ENCODE measurements around the gene CDH2. TPM values are rescaled to one million over a fixed set of nuclear protein-coding genes. Genes with fewer than 3 reads are reported as not detected.
A peak's percentile ranks its signal among the peaks of the same experiment; 100 is the strongest.

Gene CDH2
- total and polyA plus RNA-seq, 2 donors (not counting 1 experiment from before 2014, with no cell fraction given): 2.0 to 15.3 TPM

DNA sequence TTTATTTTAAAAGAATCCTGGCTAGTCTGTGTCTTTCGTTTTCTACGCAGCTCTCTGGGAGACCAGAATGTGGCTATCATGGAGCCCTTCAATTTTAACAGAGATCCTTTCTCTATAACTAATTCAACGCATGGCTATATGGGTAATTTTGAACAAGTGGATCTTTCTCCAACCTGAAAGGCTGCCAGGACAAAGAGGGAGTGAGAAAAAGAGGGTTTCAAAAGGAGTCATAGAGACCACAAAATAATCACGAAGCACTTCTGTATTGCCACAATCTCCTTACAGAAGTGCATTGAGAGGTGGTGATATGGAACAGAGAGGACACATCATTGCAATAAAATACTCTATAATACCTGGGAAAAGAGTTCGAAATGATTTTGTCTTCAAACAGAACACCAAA, 21.7 kb upstream of the CDH2 start:
- H3K9ac ChIP-seq (ENCODE audit: insufficient read depth, low read length): no peak overlapping the region
- H3K4me1 ChIP-seq (ENCODE audit: control insufficient read depth, extremely low read depth, insufficient read depth, low read length): no peaks in the 10 kb centered on the region
- no peaks in the 10 kb centered on the region for H3K36me3 ChIP-seq (ENCODE audit: control insufficient read depth, insufficient read depth, low read length)
- H3K27me3 ChIP-seq (ENCODE audit: control insufficient read depth, insufficient read depth, low read length): no peaks in the 10 kb centered on the region
- H2AFZ ChIP-seq (ENCODE audit: low read length): no peak overlapping the region
- H3K4me2 ChIP-seq (ENCODE audit: extremely low read depth, insufficient read depth, low read length): no peak overlapping the region
- H3K4me3 ChIP-seq (replicated peaks in 1 of 4; ENCODE audit: control extremely low read depth in 1 of 4, insufficient read depth in 1 of 4, low read depth in 3 of 4, low read length in 4 of 4): no peak overlapping the region
- no peaks in the 10 kb centered on the region for H3K9me3 ChIP-seq (ENCODE audit: control insufficient read depth, insufficient read depth, low read depth, low read length)
- no peak for DNase-seq (ENCODE audit: low read depth in 2 of 2)
- no peaks in the 10 kb centered on the region for H4K20me1 ChIP-seq (ENCODE audit: control insufficient read depth, extremely low read depth, insufficient read depth, low read length)
- H3K79me2 ChIP-seq (ENCODE audit: control insufficient read depth, insufficient read depth, low read length): no peaks in the 10 kb centered on the region
- no peak overlapping the region for H3K27ac ChIP-seq (ENCODE audit: insufficient read depth, low read length)
- TF ChIP-seq, protein P1, sequence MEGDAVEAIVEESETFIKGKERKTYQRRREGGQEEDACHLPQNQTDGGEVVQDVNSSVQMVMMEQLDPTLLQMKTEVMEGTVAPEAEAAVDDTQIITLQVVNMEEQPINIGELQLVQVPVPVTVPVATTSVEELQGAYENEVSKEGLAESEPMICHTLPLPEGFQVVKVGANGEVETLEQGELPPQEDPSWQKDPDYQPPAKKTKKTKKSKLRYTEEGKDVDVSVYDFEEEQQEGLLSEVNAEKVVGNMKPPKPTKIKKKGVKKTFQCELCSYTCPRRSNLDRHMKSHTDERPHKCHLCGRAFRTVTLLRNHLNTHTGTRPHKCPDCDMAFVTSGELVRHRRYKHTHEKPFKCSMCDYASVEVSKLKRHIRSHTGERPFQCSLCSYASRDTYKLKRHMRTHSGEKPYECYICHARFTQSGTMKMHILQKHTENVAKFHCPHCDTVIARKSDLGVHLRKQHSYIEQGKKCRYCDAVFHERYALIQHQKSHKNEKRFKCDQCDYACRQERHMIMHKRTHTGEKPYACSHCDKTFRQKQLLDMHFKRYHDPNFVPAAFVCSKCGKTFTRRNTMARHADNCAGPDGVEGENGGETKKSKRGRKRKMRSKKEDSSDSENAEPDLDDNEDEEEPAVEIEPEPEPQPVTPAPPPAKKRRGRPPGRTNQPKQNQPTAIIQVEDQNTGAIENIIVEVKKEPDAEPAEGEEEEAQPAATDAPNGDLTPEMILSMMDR (conservative IDR thresholded peaks at IDR 0.05 in 1 of 2, IDR thresholded peaks at IDR 0.05 in 1 of 2; ENCODE audit: low read depth in 1 of 2, low read length in 2 of 2): no peak
- no peak for TF ChIP-seq EZH2 (IDR thresholded peaks at IDR 0.05; ENCODE audit: low read length, missing control alignments)

DNA sequence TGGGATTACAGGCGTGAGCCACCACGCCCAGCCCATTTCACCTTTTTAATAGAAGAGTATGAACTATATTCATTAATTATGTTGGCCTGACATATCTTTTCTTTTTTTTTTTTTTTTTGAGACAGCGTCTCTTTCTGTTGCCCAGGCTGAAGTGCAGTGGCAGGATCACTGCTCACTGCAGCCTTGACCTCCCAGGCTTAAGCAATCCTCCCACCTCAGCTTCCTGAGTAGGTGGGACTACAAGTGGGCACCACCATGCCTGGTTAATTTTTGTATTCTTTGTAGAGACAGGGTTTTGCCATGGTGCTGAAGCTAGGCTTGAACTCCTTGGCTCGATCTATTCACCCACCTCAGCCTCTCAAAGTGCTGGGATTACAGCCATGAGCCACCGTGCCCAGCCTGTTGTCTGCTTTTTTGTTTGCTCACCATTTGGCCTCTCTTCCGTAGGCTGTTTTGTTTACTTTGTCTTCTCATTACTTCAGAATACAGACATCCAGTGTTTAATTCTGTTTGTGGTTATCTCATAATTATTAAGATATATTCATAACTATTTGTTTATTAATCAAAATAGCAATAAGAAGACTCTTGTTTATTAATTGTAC, 16.3 kb upstream of the CDH2 start:
- H3K4me1 ChIP-seq (ENCODE audit: control insufficient read depth, extremely low read depth, insufficient read depth, low read length): no peaks in the 10 kb centered on the region
- no peaks in the 10 kb centered on the region for H3K79me2 ChIP-seq (ENCODE audit: control insufficient read depth, insufficient read depth, low read length)
- H2AFZ ChIP-seq (ENCODE audit: low read length): no peak overlapping the region
- TF ChIP-seq, protein P1 (conservative IDR thresholded peaks at IDR 0.05 in 1 of 2, IDR thresholded peaks at IDR 0.05 in 1 of 2; ENCODE audit: low read depth in 1 of 2, low read length in 2 of 2): no peak
- TF ChIP-seq EZH2 (IDR thresholded peaks at IDR 0.05; ENCODE audit: low read length, missing control alignments): no peak
- H3K27ac ChIP-seq (ENCODE audit: insufficient read depth, low read length): no peak overlapping the region
- H3K27me3 ChIP-seq (ENCODE audit: control insufficient read depth, insufficient read depth, low read length): no peaks in the 10 kb centered on the region
- no peaks in the 10 kb centered on the region for H3K36me3 ChIP-seq (ENCODE audit: control insufficient read depth, insufficient read depth, low read length)
- no peak overlapping the region for H3K4me3 ChIP-seq (replicated peaks in 1 of 4; ENCODE audit: control extremely low read depth in 1 of 4, insufficient read depth in 1 of 4, low read depth in 3 of 4, low read length in 4 of 4)
- no peaks in the 10 kb centered on the region for H4K20me1 ChIP-seq (ENCODE audit: control insufficient read depth, extremely low read depth, insufficient read depth, low read length)
- no peak for DNase-seq (ENCODE audit: low read depth in 2 of 2)
- no peak overlapping the region for H3K9ac ChIP-seq (ENCODE audit: insufficient read depth, low read length)
- H3K4me2 ChIP-seq (ENCODE audit: extremely low read depth, insufficient read depth, low read length): no peak overlapping the region
- no peaks in the 10 kb centered on the region for H3K9me3 ChIP-seq (ENCODE audit: control insufficient read depth, insufficient read depth, low read depth, low read length)

DNA sequence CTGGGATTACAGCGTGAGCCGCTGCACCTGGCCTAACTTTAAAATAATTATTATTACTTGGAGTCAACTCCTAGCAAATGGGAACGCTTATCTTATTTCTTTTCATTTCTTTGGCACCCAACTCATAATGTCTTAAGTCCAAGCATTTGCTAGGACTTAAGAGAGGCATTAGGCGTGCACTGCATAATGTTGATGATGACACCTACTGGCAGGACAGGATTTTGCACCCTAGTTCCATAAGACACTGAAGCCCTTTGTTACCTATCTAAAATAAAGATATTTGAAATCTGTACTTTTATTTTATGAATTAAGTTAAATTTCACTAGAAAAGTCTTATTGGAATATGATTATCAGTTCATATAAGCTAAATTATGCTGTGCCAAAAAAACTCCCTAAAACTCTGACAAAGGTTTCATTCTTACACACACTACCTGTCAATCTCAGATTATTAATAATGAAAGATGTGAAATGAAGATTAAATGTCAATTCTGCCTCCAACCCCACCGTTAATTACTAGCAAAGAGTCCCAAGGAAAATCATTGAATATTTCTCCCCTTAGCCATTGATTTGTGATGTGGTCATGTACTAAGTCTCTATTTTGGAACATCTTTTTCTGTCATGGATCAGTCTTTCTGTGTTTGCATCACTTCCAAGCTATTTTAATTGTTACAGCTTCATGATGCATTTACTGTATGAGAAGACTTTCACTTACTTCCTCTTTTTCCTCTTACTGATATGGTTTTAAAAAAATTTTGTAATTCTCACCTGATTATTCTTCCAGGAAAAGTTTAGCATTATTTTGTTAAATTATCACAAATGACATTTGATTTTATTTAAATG, 12.7 kb upstream of the CDH2 start:
- H3K9ac ChIP-seq (ENCODE audit: insufficient read depth, low read length): no peak overlapping the region
- no peaks in the 10 kb centered on the region for H3K79me2 ChIP-seq (ENCODE audit: control insufficient read depth, insufficient read depth, low read length)
- no peaks in the 10 kb centered on the region for H3K27me3 ChIP-seq (ENCODE audit: control insufficient read depth, insufficient read depth, low read length)
- peak; percentile 75 to 89 for DNase-seq (ENCODE audit: low read depth in 2 of 2)
- no peaks in the 10 kb centered on the region for H4K20me1 ChIP-seq (ENCODE audit: control insufficient read depth, extremely low read depth, insufficient read depth, low read length)
- no peaks in the 10 kb centered on the region for H3K9me3 ChIP-seq (ENCODE audit: control insufficient read depth, insufficient read depth, low read depth, low read length)
- no peaks in the 10 kb centered on the region for H3K4me1 ChIP-seq (ENCODE audit: control insufficient read depth, extremely low read depth, insufficient read depth, low read length)
- H3K36me3 ChIP-seq (ENCODE audit: control insufficient read depth, insufficient read depth, low read length): no peaks in the 10 kb centered on the region
- H3K4me2 ChIP-seq (ENCODE audit: extremely low read depth, insufficient read depth, low read length): no peak overlapping the region
- no peak overlapping the region for H3K27ac ChIP-seq (ENCODE audit: insufficient read depth, low read length)
- H3K4me3 ChIP-seq (replicated peaks in 1 of 4; ENCODE audit: control extremely low read depth in 1 of 4, insufficient read depth in 1 of 4, low read depth in 3 of 4, low read length in 4 of 4): no peak overlapping the region
- TF ChIP-seq, protein P1 (conservative IDR thresholded peaks at IDR 0.05 in 1 of 2, IDR thresholded peaks at IDR 0.05 in 1 of 2; ENCODE audit: low read depth in 1 of 2, low read length in 2 of 2): peak; percentile 87 to 94
- TF ChIP-seq EZH2 (IDR thresholded peaks at IDR 0.05; ENCODE audit: low read length, missing control alignments): no peak
- H2AFZ ChIP-seq (ENCODE audit: low read length): no peak overlapping the region
